ENCODE data around the gene RAMP3. TPM values are rescaled to one million over a fixed set of nuclear protein-coding genes. Genes with fewer than 3 reads are reported as not detected.

The RAMP3 gene
- total and polyA plus RNA-seq, 9 of the 15 experiments (the other 6 are each of a cell fraction or from before 2014, with no cell fraction given) = not detected

DNA sequence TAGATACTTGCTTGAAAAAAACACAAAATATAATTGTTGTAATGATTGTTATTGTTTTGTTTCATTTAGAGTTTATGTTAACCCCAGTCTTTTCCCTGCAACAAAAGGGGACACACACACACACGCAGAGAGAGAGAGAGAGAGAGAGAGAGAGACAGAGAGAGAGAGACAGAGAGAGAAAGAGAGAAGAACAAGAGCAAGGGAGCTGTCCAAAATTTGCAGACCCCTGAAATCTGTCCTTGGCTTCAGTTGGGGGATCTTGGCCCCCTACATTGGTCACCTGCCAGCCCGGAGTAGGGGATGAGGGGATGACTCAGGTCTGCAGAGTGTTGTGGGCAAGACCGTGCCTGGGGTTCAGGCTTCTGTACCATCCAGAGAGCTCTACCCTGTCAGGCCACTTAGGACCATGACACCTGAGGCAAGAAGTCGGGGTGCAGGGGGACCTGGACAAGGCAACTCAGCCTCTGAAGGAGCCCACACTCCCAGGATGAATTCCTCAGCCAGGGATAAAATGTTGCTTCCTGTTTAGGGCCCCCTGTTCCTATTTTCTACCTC is 73.1 kb downstream of the RAMP3 start:
- ChIA-PET CTCF (ENCODE audit: low intra/inter-chr PET ratio) (no interaction called here), POLR2A (interaction anchor here (0.6 to 1.4 kb wide), 3 partner anchors 8 to 99 kb away, joined by 3 to 5 read pairs (median 4); no protein-coding TSS in a partner anchor)
- BruUV-seq (replicated peaks) = no TSS peak
- no peak overlapping the region for H3K4me3 ChIP-seq
- H3K79me2 ChIP-seq (ENCODE audit: control insufficient read depth, insufficient read depth, low read length) = no peaks in the 10 kb centered on the region
- H3K4me1 ChIP-seq (replicated peaks in 1 of 2; ENCODE audit: control insufficient read depth in 2 of 2, insufficient read depth in 2 of 2, low read length in 2 of 2) = peaks cover 9 to 12% of the 10 kb centered on the region in 2 experiments; a peak in 3 of 5 replicates
- ATAC-seq (no peak), FAIRE-seq (no peak), DNase-seq (ENCODE audit: extremely low read depth in 1 of 4, low spot score in 3 of 4) (no peak)
- no peak overlapping the region for H2AFZ ChIP-seq (ENCODE audit: low read depth, low read length)
- H3K9me1 ChIP-seq (ENCODE audit: control insufficient read depth, insufficient read depth, low read length) = no peaks in the 10 kb centered on the region
- H3K27me3 ChIP-seq (ENCODE audit: control insufficient read depth in 2 of 2, insufficient read depth in 2 of 2, low read length in 2 of 2) = peaks cover 17 to 44% of the 10 kb centered on the region in 2 experiments; a peak in 4 of 5 replicates
- in situ Hi-C loops (cut with MboI) (no loop called here), intact Hi-C loops (cut with micrococcal nuclease) (no loop called here)
- 13% methylated on average over 4 of the region's 4 CpGs for WGBS (ENCODE audit: insufficient coverage, low coverage, missing lambda C conversion rate)
- H3K4me2 ChIP-seq (ENCODE audit: insufficient read depth, low read length) = no peak overlapping the region
- no peak overlapping the region for H3K27ac ChIP-seq (ENCODE audit: extremely low read depth, low read depth, low read length)
- H3K9ac ChIP-seq (ENCODE audit: insufficient read depth in 1 of 2, low read depth in 2 of 2, low read length in 2 of 2) = no peak overlapping the region
- H3K36me3 ChIP-seq (ENCODE audit: control insufficient read depth, insufficient read depth, low read length) = no peaks in the 10 kb centered on the region
- H3K9me3 ChIP-seq (replicated peaks; ENCODE audit: control insufficient read depth, insufficient read depth, low read depth, low read length) = no peaks in the 10 kb centered on the region
- TF ChIP-seq CBX2 (IDR thresholded peaks at IDR 0.05; ENCODE audit: insufficient read depth, low read length, poor library complexity, severe bottlenecking) (no peak), ZSCAN29 (IDR thresholded peaks at IDR 0.05) (no peak), PTTG1 (tag; IDR thresholded peaks at IDR 0.05; ENCODE audit: low read depth) (no peak), ZNF551 (CRISPR knock-in tag; IDR thresholded peaks at IDR 0.05) (no peak), TEAD1 (CRISPR knock-in tag; IDR thresholded peaks at IDR 0.05) (no peak), RUNX1 (IDR thresholded peaks at IDR 0.05; ENCODE audit: low read depth) (no peak), BRF1 (IDR thresholded peaks at IDR 0.05; ENCODE audit: borderline replicate concordance, extremely low read depth, insufficient read length) (no peak), KDM1A (IDR thresholded peaks at IDR 0.05) (no peak), HDAC2 (IDR thresholded peaks at IDR 0.05) (no peak), POLR2B (IDR thresholded peaks at IDR 0.05; ENCODE audit: low read depth, partially characterized antibody) (no peak)
- TF ChIP-seq, protein P1, sequence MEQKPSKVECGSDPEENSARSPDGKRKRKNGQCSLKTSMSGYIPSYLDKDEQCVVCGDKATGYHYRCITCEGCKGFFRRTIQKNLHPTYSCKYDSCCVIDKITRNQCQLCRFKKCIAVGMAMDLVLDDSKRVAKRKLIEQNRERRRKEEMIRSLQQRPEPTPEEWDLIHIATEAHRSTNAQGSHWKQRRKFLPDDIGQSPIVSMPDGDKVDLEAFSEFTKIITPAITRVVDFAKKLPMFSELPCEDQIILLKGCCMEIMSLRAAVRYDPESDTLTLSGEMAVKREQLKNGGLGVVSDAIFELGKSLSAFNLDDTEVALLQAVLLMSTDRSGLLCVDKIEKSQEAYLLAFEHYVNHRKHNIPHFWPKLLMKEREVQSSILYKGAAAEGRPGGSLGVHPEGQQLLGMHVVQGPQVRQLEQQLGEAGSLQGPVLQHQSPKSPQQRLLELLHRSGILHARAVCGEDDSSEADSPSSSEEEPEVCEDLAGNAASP (IDR thresholded peaks at IDR 0.05) = no peak
- TF ChIP-seq, protein P2, sequence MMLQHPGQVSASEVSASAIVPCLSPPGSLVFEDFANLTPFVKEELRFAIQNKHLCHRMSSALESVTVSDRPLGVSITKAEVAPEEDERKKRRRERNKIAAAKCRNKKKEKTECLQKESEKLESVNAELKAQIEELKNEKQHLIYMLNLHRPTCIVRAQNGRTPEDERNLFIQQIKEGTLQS (IDR thresholded peaks at IDR 0.05) = no peak
- TF ChIP-seq, protein P2 (CRISPR knock-in tag; conservative IDR thresholded peaks at IDR 0.05) = no peak
- peaks cover 5% of the 10 kb centered on the region; the same call in 1 of the 2 replicates for H4K20me1 ChIP-seq (replicated peaks; ENCODE audit: control insufficient read depth, insufficient read depth, low read length)
